ENCODE data around the gene C1orf116.

Gene C1orf116

DNA sequence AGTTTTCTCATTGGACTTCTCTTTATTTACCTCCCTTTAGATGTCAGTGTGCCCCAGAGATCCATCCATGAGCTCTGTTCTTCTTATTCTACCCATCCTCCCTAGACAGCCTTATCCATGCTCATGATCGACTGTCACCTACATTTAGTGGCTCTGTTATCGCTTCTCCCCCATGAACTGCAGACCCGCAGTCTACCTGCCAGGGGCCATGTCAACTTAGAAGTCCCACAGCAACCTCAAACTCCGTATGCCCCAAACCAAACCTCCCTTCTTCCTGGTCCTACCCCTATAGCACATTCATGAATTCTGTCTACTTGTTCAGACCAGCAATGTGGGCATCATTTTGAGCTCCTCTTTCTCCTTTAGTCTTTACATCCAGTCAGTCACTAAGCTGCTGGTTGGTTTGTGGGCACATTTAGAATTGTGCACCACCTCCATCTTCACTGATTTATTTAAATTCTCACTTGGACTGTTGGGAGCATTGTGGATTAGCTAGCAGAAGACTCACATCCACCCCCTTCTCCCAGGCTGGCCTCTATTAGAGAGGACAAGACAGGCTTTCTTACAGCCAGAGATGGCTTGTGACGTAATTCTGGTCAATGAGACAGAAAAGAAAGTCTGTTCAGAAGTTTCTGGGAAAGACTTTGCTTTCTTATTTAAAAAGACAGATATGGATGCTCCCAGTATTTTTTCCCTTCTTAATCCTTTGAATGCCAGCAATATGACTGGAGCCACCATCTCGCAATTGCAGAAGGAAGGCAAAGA lies 19.1 kb downstream of the C1orf116 start:
- TF ChIP-seq Cebpa-rat (IDR thresholded peaks at IDR 0.05): no peak
- Histone ChIP-seq H3K4me3 (no peak overlapping the region), H3K36me3 (no peaks in the 10 kb centered on the region), H4K20me1 (no peaks in the 10 kb centered on the region), H3K4me1 (no peaks in the 10 kb centered on the region), H3K9me3 (no peaks in the 10 kb centered on the region), H3K27ac (no peak overlapping the region), H3K9ac (no peak overlapping the region), H3K27me3 (no peaks in the 10 kb centered on the region), H3K4me2 (no peak overlapping the region)

DNA sequence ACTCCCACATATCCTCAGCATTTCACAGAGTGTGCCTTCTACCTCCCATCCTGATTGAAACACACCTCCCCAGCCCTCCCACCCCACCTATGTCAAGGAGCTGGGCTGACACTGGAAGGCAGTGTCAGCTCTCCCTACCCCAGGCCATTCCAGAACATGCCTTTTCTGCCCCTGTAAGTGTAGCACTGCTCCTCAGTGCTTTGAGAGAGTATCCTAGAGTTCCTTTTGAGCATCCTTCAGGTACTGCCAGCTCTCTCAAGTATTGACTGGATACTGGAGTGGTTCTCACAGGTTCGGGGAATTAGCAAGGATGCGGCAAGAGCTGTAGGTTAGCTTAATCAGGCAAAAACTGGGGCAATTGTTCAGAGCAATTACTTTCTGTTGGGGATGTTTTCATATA lies 21.8 kb downstream of the C1orf116 start:
- H3K4me3 ChIP-seq: no peak overlapping the region
- H3K27ac ChIP-seq: no peak overlapping the region
- no peak overlapping the region for H3K9ac ChIP-seq
- no peaks in the 10 kb centered on the region for H3K36me3 ChIP-seq
- no peaks in the 10 kb centered on the region for H3K4me1 ChIP-seq
- TF ChIP-seq Cebpa-rat (IDR thresholded peaks at IDR 0.05): no peak
- no peak overlapping the region for H3K4me2 ChIP-seq
- H3K9me3 ChIP-seq: no peaks in the 10 kb centered on the region
- H3K27me3 ChIP-seq: no peaks in the 10 kb centered on the region
- H4K20me1 ChIP-seq: no peaks in the 10 kb centered on the region

DNA sequence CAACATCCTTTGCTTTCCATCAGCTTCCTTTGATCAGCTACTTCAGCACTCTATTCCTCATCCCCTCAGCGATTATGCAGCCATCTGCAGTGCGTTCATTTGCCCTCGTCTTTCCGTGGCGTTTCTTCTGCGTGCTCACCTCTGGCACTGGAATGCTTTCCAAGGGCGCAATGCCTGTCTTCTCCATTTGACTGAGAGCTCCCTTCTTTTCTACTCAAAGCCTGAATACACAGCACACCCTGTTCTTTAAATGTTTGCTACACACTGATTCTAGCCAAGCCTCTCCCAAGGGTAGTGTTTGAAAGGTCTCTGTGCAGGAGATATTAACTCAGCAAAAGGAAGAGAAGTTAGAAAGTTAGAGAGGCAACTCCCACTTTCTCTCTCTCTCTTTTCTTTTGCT lies 22.6 kb downstream of the C1orf116 start:
- Histone ChIP-seq H3K4me2 (no peak overlapping the region), H3K27ac (no peak overlapping the region), H3K9ac (no peak overlapping the region), H3K4me3 (no peak overlapping the region), H4K20me1 (no peaks in the 10 kb centered on the region), H3K4me1 (no peaks in the 10 kb centered on the region), H3K36me3 (no peaks in the 10 kb centered on the region), H3K9me3 (no peaks in the 10 kb centered on the region), H3K27me3 (no peaks in the 10 kb centered on the region)
- no peak for TF ChIP-seq Cebpa-rat (IDR thresholded peaks at IDR 0.05)

DNA sequence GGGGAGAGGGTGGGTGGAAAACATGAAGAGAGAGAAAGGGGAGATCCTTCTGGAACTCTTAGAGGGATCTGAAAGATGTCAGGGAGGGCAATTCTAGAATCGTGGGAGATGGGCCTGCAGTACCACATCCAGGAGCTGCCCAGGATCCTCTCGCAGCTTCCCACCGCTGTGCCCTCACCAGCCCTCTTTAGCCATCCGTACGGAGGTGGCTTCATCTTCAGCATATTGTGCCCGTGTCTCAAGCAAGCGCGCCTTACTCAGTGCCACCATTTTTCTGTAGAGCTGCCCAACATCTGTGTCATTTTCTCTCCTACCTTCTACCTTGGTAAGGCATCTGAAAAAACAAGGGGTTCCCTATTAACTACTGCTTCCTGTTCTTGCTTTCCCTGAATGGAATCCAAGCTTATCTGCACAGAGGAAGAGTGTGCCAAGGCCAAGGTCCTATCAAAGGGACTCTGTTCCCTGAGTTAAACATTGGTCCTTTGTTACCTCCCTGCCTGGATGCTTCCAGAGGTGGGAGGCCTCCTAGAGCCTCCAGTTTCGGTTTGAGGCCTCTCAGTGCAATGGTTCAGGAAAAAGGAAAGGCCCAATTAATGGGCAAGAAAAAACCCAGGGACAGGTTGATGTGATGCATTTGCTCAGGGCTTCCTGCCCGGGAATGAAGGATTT lies 23.2 kb downstream of the C1orf116 start:
- H3K4me2 ChIP-seq: no peak overlapping the region
- TF ChIP-seq Cebpa-rat (IDR thresholded peaks at IDR 0.05): no peak

DNA sequence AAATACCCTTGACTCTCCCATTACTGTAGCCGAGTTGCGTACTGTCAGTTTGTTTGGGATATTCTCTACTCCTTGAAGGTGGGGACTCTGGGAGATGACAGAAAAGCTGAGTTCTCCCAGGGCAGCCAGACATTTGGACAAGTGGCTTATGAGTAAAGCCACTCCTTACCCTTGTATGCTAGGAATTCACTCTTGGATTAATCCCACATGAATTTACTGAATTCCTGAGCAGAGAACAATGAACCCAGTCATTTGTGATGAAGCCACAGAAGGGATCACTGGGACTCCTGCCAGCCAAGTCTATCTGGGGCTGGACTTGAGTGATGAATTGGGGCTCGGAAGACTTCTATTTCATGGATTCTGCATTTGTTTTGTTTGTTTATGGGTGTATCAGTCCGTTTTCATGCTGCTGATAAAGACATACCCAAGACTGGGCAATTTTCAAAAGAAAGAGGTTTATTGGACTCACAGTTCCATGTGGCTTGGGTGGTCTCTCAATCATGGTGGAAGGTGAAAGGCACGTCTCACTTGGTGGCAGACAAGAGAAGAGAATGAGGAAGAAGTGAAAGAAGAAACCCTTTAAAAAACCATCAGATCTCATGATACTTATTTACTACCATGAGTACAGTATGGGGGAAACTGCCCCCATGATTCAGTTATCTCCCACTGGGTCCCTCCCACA lies 25.1 kb downstream of the C1orf116 start:
- no peak overlapping the region for H3K9ac ChIP-seq
- no peak for TF ChIP-seq Cebpa-rat (IDR thresholded peaks at IDR 0.05)
- H4K20me1 ChIP-seq: no peaks in the 10 kb centered on the region
- no peak overlapping the region for H3K27ac ChIP-seq
- no peak overlapping the region for H3K4me2 ChIP-seq
- H3K4me3 ChIP-seq: no peak overlapping the region
- H3K36me3 ChIP-seq: no peaks in the 10 kb centered on the region
- H3K9me3 ChIP-seq: no peaks in the 10 kb centered on the region
- H3K4me1 ChIP-seq: no peaks in the 10 kb centered on the region
- no peaks in the 10 kb centered on the region for H3K27me3 ChIP-seq

More for the DNA sequence above, 23.2 kb downstream of the C1orf116 start:
- Histone ChIP-seq H3K9me3 (no peaks in the 10 kb centered on the region), H3K4me1 (no peaks in the 10 kb centered on the region), H3K4me3 (no peak overlapping the region), H3K27me3 (no peaks in the 10 kb centered on the region), H3K9ac (no peak overlapping the region), H4K20me1 (no peaks in the 10 kb centered on the region), H3K36me3 (no peaks in the 10 kb centered on the region), H3K27ac (no peak overlapping the region)

DNA sequence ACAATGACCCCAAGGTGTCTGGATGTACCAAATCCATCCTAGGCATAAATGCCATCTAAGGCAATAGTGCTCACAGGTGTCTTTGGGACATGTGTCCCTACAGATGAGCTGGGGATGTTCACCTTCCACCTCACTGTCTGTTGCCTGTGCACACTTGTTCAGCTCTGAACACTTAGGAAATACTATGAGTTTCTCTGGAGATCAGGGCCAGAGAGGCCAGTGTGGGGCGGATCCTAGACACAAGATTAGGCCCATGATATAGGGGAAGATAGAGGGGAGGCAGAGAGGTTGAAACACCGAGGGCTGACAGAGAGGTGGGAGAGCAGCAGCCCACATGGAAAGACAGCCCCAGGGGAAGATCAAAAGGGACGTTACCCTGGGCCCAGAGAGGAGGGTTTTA lies 25.6 kb downstream of the C1orf116 start:
- H3K9me3 ChIP-seq: no peaks in the 10 kb centered on the region
- no peak overlapping the region for H3K9ac ChIP-seq
- no peak overlapping the region for H3K4me2 ChIP-seq
- H3K27ac ChIP-seq: no peak overlapping the region
- H3K27me3 ChIP-seq: no peaks in the 10 kb centered on the region
- H3K4me1 ChIP-seq: no peaks in the 10 kb centered on the region
- TF ChIP-seq Cebpa-rat (IDR thresholded peaks at IDR 0.05): no peak
- H4K20me1 ChIP-seq: no peaks in the 10 kb centered on the region
- no peaks in the 10 kb centered on the region for H3K36me3 ChIP-seq
- H3K4me3 ChIP-seq: no peak overlapping the region

DNA sequence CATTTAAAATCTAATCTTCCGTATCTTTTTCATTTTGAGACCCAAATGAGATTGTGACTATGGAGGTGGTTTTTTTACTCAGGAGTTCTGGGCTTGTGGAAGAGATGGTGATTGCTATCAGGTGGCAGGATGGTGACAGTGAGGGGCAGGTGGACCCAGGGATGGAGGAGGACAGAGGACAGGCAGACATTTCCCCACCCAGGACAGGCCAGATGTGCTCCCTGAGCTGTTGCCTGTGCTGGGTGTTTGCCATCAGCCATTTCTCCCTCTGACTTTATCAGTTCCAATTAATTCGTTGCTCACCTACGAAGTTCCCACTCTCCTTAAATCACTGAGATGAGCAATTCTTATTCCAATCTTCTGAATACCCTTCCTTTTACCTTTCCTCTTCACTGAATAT lies 26.5 kb downstream of the C1orf116 start:
- TF ChIP-seq Cebpa-rat (IDR thresholded peaks at IDR 0.05): no peak
- no peaks in the 10 kb centered on the region for H4K20me1 ChIP-seq
- no peaks in the 10 kb centered on the region for H3K27me3 ChIP-seq
- H3K27ac ChIP-seq: no peak overlapping the region
- no peaks in the 10 kb centered on the region for H3K9me3 ChIP-seq
- no peak overlapping the region for H3K4me3 ChIP-seq
- H3K9ac ChIP-seq: no peak overlapping the region
- no peak overlapping the region for H3K4me2 ChIP-seq
- no peaks in the 10 kb centered on the region for H3K36me3 ChIP-seq
- H3K4me1 ChIP-seq: no peaks in the 10 kb centered on the region

DNA sequence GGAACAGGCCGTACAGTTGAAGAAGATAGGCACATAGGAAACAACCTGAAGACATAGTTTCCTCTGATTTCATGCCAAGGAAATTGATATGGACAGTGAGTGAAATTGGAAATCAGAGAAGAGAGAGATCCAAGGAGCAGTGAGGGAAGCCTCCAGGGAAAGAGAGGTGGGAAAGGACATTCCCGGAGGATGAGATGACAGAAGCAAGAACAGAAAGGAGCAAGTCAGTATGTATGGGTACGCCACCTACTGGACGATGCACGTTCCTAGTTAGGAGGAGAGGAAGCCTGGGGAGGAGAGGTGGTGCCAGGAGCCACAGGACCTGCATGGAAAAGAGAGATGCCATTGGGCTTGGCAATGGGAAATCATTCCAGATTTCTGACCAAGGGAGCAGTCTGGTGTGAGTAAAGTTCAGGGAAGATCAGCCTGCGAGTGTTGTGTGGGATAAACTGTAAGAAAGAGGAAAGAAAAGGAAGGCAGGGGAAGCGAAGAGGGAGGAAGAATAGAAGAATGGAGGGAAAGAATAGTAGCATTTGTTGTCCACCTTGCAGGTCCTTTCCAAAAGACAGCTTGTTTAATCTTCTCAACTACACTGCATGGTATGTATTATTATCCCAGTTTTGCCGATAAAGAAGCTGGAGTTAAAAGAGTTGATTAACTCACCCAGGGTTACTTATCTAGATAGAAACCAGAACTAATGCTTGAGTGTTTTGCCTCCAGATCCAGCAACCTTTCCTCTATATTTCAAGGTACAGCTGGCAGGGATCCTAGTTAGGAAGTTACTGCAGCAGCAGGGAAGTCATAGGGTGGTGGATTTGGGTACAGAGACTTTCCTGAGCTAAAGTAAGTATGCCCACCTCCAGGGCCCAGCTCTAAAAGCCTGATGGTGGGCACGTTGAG lies 27.4 kb downstream of the C1orf116 start:
- no peak for TF ChIP-seq Cebpa-rat (IDR thresholded peaks at IDR 0.05)
- Histone ChIP-seq H3K4me2 (no peak overlapping the region), H3K9me3 (no peaks in the 10 kb centered on the region), H3K4me1 (no peaks in the 10 kb centered on the region), H3K4me3 (no peak overlapping the region), H3K27me3 (no peaks in the 10 kb centered on the region), H3K9ac (no peak overlapping the region), H3K27ac (no peak overlapping the region), H3K36me3 (no peaks in the 10 kb centered on the region), H4K20me1 (no peaks in the 10 kb centered on the region)

DNA sequence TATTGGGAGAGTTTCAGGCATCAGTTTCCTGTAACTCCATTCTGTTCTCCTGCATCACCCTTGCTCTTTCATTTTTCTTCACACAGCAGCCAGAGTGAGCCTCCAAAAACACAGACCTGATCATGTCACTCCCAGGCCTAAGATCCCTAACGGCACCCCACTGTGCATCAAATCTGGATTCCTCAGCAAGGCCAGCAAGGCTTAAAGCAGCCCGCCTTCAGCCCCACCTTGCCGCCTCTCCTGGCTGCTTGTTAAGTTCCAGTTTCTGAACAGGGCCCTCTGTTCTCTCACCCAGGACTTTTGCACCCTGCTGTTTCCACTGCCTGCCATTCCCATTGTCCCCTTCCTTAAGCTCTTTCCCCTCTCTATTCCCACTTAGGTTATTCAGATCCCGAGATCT lies 29.3 kb downstream of the C1orf116 start:
- Histone ChIP-seq H3K9ac (no peak overlapping the region), H3K9me3 (no peaks in the 10 kb centered on the region), H3K4me1 (no peaks in the 10 kb centered on the region), H3K4me2 (no peak overlapping the region), H3K4me3 (no peak overlapping the region), H3K27ac (no peak overlapping the region), H3K27me3 (no peaks in the 10 kb centered on the region), H3K36me3 (no peaks in the 10 kb centered on the region), H4K20me1 (no peaks in the 10 kb centered on the region)
- TF ChIP-seq Cebpa-rat (IDR thresholded peaks at IDR 0.05): no peak

Measured in BLaER1 (cell line).